SJCRH30 (cell line): ENCODE data around the gene ELP2. TPM values are rescaled to one million over a fixed set of nuclear protein-coding genes. Genes with fewer than 3 reads are reported as not detected.

Experiments used
- total RNA-seq: library from RNA; depleted of rRNA; stranded (reverse); fragments of >200 nt; shearing (Covaris generic); gene quantifications from 2 replicates; pipeline ENCODE4 v1.2.3, GENCODE V29; 2014; rRNA removed

The ELP2 gene
- total RNA-seq, 1 experiment from 2014 or later, result 72.2 TPM

Other genes starting within 250 kb of the ELP2 start
- gene RPRD1A, start 62.3 kb upstream of the ELP2 start, total RNA-seq, result 29.0 and 37.0 TPM in 2 replicates
- gene SLC39A6, start 559 bp upstream of the ELP2 start, total RNA-seq, result 45.7 and 50.6 TPM in 2 replicates
- gene MOCOS, start 57.6 kb downstream of the ELP2 start, total RNA-seq, result 0.05 TPM in 1 of 2 replicates, not detected in the other
- 0.10 and 0.15 TPM in 2 replicates for gene FHOD3, start 167.8 kb downstream of the ELP2 start, total RNA-seq